AG09319 (cell line): ENCODE data around the gene TMEM127.
"Not testable (repeated sequence)": the region's sequence is repeated elsewhere in the genome, so short reads cannot be mapped to it uniquely, and the experiment has no call there.

ENCODE experiments used
- DNase-seq: peaks from one replicate; pipeline ENCODE4 v3.0.0-alpha.2; 2010; ENCODE audit warnings: low read depth; ENCODE audit errors: extremely low read depth
- TF ChIP-seq, protein P1 (sequence below): IDR thresholded peaks from 2 replicates; pipeline ENCODE4 v1.5.1; 2011; ENCODE audit warnings: low read depth, mild to moderate bottlenecking, inconsistent platforms, low read length, moderate library complexity

TMEM127 gene

DNA sequence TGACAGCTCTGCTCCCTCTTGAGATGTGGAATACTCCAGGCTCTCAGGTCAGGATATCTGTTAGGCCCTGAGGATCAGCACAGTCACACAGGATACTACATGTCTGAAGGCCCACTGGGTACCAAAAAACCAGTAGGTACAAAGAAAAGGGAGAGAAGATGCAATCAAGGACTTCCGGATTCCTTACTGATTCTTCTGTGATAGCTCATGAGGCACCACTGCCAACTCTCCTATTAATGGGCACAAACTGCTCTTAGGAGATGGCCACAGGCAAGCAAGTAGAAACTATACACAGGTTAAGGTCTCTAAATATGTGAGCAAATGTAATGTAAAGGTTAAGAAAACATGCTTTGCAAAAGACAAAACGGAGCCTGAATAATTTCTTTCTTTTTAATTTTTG, 3.5 kb downstream of the TMEM127 start:
- TF ChIP-seq, protein P1, sequence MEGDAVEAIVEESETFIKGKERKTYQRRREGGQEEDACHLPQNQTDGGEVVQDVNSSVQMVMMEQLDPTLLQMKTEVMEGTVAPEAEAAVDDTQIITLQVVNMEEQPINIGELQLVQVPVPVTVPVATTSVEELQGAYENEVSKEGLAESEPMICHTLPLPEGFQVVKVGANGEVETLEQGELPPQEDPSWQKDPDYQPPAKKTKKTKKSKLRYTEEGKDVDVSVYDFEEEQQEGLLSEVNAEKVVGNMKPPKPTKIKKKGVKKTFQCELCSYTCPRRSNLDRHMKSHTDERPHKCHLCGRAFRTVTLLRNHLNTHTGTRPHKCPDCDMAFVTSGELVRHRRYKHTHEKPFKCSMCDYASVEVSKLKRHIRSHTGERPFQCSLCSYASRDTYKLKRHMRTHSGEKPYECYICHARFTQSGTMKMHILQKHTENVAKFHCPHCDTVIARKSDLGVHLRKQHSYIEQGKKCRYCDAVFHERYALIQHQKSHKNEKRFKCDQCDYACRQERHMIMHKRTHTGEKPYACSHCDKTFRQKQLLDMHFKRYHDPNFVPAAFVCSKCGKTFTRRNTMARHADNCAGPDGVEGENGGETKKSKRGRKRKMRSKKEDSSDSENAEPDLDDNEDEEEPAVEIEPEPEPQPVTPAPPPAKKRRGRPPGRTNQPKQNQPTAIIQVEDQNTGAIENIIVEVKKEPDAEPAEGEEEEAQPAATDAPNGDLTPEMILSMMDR: no peak
- no peak for DNase-seq

DNA sequence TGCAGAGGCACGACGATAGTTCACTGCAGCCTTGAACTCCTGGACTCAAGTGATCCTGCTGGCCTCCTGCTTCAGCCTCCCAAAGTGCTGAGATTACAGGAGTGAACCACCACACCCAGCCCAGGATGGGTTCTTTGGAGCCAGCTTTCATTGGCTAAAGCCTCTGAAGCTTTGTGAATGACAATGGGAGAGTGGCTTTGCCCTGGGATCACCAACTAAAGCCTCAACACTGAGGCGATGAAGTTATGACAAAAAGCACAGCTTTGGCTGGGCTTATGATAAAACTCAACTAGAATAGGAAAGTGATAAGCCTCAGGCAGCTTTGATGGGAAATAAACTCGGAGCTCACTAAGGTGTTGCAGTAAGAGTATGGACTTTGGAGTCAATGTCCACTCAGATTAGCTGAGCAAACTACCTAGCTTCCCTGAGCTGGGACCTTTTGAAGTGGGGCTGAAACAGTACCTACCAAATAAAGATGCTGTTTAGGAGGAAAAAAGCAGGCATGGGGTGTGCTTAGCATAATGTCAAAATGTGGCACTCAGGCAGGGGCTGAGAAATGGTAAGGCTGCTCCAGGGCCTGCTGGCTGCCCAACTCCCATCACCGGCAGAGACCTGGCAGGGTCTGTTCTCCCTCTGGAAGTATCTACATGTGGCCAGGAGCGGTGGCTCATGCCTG, 4.3 kb downstream of the TMEM127 start:
- no peak for DNase-seq
- TF ChIP-seq, protein P1: no peak

DNA sequence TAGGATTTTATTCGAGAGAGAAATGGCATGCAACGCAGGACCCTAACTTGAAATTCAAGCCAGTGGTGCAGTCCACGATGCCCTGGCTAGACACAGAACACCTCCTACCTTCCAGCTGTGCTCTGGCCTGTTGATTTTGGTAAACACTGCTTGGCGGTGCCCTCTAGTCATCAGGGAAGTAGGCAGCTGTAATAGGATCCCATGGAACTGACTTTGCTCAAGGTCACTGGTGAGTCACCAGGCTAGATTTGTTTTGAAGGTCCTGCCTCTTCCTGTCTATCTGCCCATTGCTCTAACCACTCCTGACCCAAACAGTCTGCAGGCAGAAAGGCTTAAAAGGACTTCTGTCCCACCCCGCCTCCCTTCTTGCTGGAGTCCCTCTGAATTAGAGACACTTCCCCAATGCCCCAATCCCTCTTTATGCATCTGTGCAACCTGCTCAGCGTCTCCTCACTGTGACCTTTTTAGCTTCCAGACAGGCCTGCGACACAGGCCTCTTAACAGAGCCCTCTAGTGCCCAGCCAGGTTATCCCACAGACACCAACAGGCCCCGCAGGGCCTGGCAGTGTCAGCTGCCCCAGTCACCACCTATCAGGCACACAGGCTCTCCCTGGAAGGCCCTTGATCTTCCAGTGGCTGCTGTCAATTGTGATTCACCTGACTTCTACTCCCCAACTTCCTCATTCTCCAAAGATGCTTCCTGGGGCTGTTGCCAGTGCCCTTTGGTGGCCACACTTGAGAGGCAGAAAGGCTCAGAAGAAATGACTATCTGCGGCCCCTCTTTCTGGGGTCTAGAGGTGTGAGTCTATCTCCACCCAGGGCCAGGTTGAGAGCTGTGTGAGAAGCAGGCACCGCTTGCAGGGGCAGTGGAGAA, 5.2 kb downstream of the TMEM127 start:
- peak; percentile 80 for DNase-seq
- TF ChIP-seq, protein P1: peak; percentile 49

DNA sequence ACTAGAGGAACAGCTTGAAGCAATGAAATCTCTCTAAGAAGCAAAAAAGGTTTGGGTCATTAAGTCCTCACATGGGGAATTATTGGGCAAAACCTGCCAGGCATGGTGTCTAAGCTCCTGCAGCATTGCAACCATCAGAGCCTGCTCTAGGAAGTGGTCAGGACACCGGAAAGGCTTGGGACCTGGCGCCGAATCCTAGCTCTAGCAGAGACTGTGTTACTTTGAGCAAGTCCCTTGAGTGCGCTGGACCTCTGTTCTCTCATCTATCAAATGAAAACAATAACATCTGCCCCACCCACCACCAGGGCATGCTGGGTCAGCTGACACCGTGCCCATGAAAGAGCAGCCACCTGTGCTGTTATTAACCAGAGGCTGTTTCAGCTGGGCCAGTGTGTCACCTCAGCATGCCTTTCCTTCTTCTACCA, 6.3 kb downstream of the TMEM127 start:
- TF ChIP-seq, protein P1: no peak
- no peak for DNase-seq

DNA sequence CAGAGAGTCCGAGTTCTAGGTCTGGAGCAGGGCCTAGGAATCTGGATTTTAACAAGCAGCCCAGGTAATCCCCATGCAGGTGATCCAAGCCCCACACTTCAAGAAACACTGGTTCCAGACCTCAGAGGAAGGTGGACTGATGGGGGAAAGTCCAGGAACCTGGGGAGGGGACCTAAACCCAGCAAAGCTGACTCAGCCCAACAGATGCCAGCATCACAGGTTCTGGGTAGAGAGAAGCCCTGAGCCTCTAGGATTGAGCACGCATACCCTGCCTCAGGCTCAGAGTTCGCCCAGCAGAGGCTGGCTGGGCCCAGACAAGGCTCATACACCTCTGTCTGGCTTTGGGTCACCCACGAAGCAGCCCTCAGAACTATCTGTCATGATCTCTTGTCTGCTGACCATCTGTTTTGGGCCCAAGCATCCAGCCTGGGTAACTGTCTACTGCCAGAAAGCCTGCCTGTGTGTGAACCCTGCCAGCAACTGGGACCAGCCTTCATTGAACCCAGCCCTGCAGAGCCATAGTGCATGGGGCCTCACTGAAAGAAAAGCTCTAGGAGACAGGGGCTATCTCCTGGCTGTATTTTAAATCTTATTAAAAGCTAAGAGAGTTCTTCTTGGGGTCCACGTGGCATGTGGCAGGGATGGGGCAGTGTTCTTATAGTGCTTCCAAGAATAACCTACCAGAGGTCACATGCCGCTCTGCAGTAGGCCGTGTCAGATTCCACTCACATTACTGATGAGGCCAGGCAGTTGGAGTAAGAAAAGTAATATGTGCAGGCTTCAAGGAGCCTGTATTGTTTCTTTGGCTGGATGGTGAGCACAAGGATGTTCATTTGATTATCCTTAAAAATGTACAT, 7.4 kb downstream of the TMEM127 start:
- DNase-seq: no peak
- TF ChIP-seq, protein P1: no peak

DNA sequence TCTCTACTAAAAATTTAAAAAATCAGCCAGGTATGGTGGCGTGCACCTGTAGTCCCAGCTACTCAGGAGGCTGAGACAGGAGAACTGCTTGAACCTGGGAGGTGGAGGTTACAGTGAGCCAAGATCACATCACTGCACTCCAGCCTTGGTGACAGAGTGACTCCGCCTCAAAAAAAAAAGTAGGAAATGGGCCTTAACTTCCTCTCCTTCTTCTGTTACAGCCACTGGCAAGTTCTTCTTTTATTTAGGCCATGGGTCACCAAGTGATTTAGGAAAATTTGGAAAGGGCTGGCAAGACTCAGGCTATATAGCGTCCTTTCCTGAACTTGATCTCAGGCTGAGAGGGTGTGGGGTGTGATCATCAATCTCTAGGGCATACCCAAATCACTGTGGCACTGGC, 8.1 kb downstream of the TMEM127 start:
- DNase-seq: not testable (repeated sequence)

DNA sequence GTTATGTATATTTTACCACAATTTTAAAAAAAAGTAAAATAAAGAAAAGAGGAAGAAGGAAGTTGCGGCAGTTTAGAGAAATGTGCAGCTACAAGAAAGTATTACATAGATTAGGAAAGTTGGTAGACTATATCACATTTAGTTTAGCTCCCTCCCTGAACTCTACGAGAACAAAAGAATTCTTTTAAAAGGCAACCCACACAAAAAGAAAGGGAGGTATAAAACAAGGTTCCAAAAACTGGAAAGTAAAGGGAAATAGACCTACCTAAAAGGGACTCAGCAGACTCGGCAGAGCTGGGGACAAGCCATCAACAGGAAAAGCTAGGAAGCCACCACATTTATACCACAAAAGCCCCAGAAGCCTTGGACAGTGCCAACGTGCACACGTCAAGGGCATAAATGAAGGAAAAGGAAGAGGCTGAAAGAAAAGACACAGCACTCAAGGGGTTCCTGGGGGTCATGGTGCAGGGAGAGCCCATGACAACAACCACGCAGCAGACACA, 9.1 kb downstream of the TMEM127 start:
- no peak for DNase-seq
- TF ChIP-seq, protein P1: no peak
